Suppressor macrophage (primary cell): ENCODE results near the gene ZNHIT1.
"Not testable (repeated sequence)": the region's sequence is repeated elsewhere in the genome, so short reads cannot be mapped to it uniquely, and the experiment has no call there.

Experiments used
- DNase-seq, 4 experiments: peaks; one replicate each; pipeline ENCODE4 v3.0.0-alpha.2; 2020 to 2022

Gene ZNHIT1

GRCh38 chr7:101186844-101187428 is 31.0 kb upstream of the ZNHIT1 start:
- DNase-seq, result peak; percentile 47 to 71 (median 58)

- DNase-seq, result no peak
These were observed 28.9 kb upstream of the ZNHIT1 start for GRCh38 chr7:101189109-101189508.

- DNase-seq, result no peak
These were observed 22.1 kb upstream of the ZNHIT1 start for GRCh38 chr7:101195884-101196283.

- no peak for DNase-seq
These were observed 20.0 kb upstream of the ZNHIT1 start for GRCh38 chr7:101197991-101198390.

- no peak for DNase-seq
These were observed 19.5 kb upstream of the ZNHIT1 start for GRCh38 chr7:101198476-101198875.

- not testable (repeated sequence) for DNase-seq
These were observed 18.4 kb upstream of the ZNHIT1 start for GRCh38 chr7:101199522-101199921.

GRCh38 chr7:101200504-101200861 is 17.5 kb upstream of the ZNHIT1 start:
- no peak for DNase-seq

GRCh38 chr7:101200862-101201599 is 16.9 kb upstream of the ZNHIT1 start, which contains the start of gene MOGAT3:
TSS of gene MOGAT3 (minus strand) at chr7:101201036. CDS start at chr7:101200854, 182 bp downstream.
- no peak for DNase-seq

- DNase-seq, result no peak
These were observed 16.0 kb upstream of the ZNHIT1 start for GRCh38 chr7:101201695-101202602.

GRCh38 chr7:101202603-101202918 is 15.4 kb upstream of the ZNHIT1 start:
- no peak for DNase-seq

GRCh38 chr7:101203740-101204738 is 13.9 kb upstream of the ZNHIT1 start:
- peak; percentile 62 to 78 (median 70) for DNase-seq

- no peak for DNase-seq
These were observed 11.9 kb upstream of the ZNHIT1 start for GRCh38 chr7:101205901-101206664.

GRCh38 chr7:101206665-101207042 is 11.3 kb upstream of the ZNHIT1 start:
- DNase-seq, result no peak

GRCh38 chr7:101207459-101207858 is 10.5 kb upstream of the ZNHIT1 start:
- no peak for DNase-seq

- DNase-seq, result no peak
These were observed 9.2 kb upstream of the ZNHIT1 start for GRCh38 chr7:101208794-101209193.

GRCh38 chr7:101210143-101210542 is 7.8 kb upstream of the ZNHIT1 start:
- no peak for DNase-seq

GRCh38 chr7:101211501-101211900 is 6.5 kb upstream of the ZNHIT1 start:
- DNase-seq, result no peak

- DNase-seq, result no peak
These were observed 6.0 kb upstream of the ZNHIT1 start for GRCh38 chr7:101212014-101212413.

GRCh38 chr7:101216001-101216859 is 1.7 kb upstream of the ZNHIT1 start:
- DNase-seq, result peak; percentile 27 to 76 (median 64)

GRCh38 chr7:101216860-101217387 is 1.0 kb upstream of the ZNHIT1 start:
- DNase-seq, result no peak
